Measurements from ENCODE around the gene PCSK9.
A peak's percentile ranks its signal among the peaks of the same experiment; 100 is the strongest.

The PCSK9 gene

DNA sequence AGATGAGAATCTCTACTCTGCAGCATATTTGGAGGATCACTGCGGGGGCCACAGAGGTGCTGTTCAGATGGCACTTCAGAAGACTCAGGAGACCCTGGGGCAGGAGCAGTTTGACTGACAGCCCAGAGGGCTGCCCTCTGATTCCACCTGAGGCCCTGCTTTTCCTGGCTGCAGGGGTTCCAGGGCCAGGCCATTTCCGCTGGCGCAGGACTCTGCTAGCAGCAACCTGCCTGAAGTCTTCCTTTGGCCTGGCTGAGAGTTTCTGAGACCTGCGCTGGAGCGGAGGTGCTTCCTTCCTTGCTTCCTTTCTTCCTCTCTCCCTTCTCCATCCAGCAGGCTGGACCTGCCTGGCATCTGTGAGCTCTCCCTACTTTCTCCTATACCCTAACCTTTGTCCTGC lies 11.8 kb downstream of the PCSK9 start:
- WGBS (ENCODE audit: extremely low coverage, insufficient coverage, low lambda C conversion rate), result no CpG with 5 or more reads among the region's 5 CpGs
- no peak overlapping the region for H2BK5ac ChIP-seq (ENCODE audit: low read length)
- H3K18ac ChIP-seq (ENCODE audit: low read length), result no peak overlapping the region
- no peaks in the 10 kb centered on the region for H3K4me1 ChIP-seq (ENCODE audit: control insufficient read depth, low read depth, low read length)
- H3K27ac ChIP-seq (ENCODE audit: low read depth, low read length), result no peak overlapping the region
- H4K5ac ChIP-seq (ENCODE audit: low read length), result no peak overlapping the region
- H3K79me1 ChIP-seq (ENCODE audit: low read length), result no peaks in the 10 kb centered on the region
- no peak overlapping the region for H3K4me2 ChIP-seq (ENCODE audit: low read length)
- no peak overlapping the region for H2BK15ac ChIP-seq (replicated peaks; ENCODE audit: low read depth)
- no peaks in the 10 kb centered on the region for H3K36me3 ChIP-seq (ENCODE audit: control insufficient read depth, insufficient read depth, low read length)
- no peak overlapping the region for H3K4me3 ChIP-seq (ENCODE audit: low read length)
- no peak overlapping the region for H3K4ac ChIP-seq (ENCODE audit: low read depth, low read length)
- no peak for DNase-seq
- H4K8ac ChIP-seq (ENCODE audit: low read depth, low read length), result no peak overlapping the region
- no peak overlapping the region for H3K56ac ChIP-seq (ENCODE audit: low read length)
- H3K23ac ChIP-seq (ENCODE audit: low read length), result no peak overlapping the region
- H3K27me3 ChIP-seq (ENCODE audit: insufficient read depth, low read length, poor library complexity), result no peaks in the 10 kb centered on the region
- no peak overlapping the region for H3K9ac ChIP-seq (ENCODE audit: low read length)
- no peak overlapping the region for H2BK120ac ChIP-seq (ENCODE audit: low read depth, low read length)
- no peaks in the 10 kb centered on the region for H3K79me2 ChIP-seq (ENCODE audit: control insufficient read depth, insufficient read depth, low read length)
- H2AK5ac ChIP-seq (ENCODE audit: low read length), result no peak overlapping the region

DNA sequence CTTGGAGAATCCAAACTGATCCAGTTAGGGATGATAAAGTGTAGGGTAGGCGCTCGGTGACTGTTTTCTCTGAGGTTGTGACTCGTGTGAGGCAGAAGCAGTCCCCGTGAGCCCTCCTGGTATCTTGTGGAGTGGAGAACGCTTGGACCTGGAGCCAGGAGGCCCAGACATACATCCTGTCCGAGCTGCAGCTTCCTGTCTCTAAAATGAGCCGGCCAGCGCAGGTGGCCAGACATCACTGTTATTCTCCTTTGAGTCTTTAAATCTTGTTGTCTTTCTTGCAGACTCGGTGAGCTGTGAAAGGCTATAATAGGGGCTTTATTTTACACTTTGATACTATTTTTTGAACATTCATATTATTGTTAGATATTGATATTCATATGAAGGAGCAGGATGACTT lies 12.3 kb downstream of the PCSK9 start:
- DNase-seq, result no peak
- WGBS (ENCODE audit: extremely low coverage, insufficient coverage, low lambda C conversion rate), result no CpG with 5 or more reads among the region's 9 CpGs
- Histone ChIP-seq H3K56ac (ENCODE audit: low read length) (no peak overlapping the region), H3K4me1 (ENCODE audit: control insufficient read depth, low read depth, low read length) (no peaks in the 10 kb centered on the region), H3K18ac (ENCODE audit: low read length) (no peak overlapping the region), H2AK5ac (ENCODE audit: low read length) (no peak overlapping the region), H3K36me3 (ENCODE audit: control insufficient read depth, insufficient read depth, low read length) (no peaks in the 10 kb centered on the region), H3K23ac (ENCODE audit: low read length) (no peak overlapping the region), H4K8ac (ENCODE audit: low read depth, low read length) (no peak overlapping the region), H2BK15ac (replicated peaks; ENCODE audit: low read depth) (no peak overlapping the region), H3K79me2 (ENCODE audit: control insufficient read depth, insufficient read depth, low read length) (no peaks in the 10 kb centered on the region), H3K27me3 (ENCODE audit: insufficient read depth, low read length, poor library complexity) (no peaks in the 10 kb centered on the region), H3K4me2 (ENCODE audit: low read length) (no peak overlapping the region), H2BK5ac (ENCODE audit: low read length) (no peak overlapping the region), H3K79me1 (ENCODE audit: low read length) (no peaks in the 10 kb centered on the region), H4K5ac (ENCODE audit: low read length) (no peak overlapping the region), H2BK120ac (ENCODE audit: low read depth, low read length) (no peak overlapping the region), H3K4ac (ENCODE audit: low read depth, low read length) (no peak overlapping the region), H3K9ac (ENCODE audit: low read length) (no peak overlapping the region), H3K4me3 (ENCODE audit: low read length) (no peak overlapping the region), H3K27ac (ENCODE audit: low read depth, low read length) (no peak overlapping the region)

DNA sequence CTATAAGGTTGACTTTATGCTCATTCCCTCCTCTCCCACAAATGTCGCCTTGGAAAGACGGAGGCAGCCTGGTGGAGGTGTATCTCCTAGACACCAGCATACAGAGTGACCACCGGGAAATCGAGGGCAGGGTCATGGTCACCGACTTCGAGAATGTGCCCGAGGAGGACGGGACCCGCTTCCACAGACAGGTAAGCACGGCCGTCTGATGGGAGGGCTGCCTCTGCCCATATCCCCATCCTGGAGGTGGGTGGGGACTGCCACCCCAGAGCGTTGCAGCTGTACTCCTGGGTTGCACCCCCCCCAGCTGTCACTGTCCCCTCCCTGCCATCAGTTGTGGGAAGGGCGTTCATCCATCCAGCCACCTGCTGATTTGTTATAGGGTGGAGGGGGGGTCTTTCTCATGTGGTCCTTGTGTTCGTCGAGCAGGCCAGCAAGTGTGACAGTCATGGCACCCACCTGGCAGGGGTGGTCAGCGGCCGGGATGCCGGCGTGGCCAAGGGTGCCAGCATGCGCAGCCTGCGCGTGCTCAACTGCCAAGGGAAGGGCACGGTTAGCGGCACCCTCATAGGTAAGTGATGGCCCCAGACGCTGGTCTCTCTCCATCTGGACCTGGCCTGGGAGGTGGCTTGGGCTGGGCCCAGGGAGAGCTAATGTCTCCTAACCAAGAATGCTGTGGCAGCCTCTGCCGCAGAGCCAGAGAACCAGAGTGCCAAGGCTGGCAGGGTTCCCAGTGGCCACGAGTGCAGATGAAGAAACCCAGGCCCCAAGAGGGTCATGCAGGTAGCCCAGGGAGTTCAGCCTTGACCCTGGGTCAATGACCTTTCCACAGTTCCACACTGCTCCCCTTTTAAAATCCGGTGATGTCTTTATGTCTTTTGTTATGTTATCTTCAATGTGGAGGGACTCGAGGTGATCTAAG lies 13.1 kb downstream of the PCSK9 start:
- no peak overlapping the region for H3K4ac ChIP-seq (ENCODE audit: low read depth, low read length)
- H2BK120ac ChIP-seq (ENCODE audit: low read depth, low read length), result no peak overlapping the region
- DNase-seq, result no peak
- H3K79me2 ChIP-seq (ENCODE audit: control insufficient read depth, insufficient read depth, low read length), result no peaks in the 10 kb centered on the region
- no peak overlapping the region for H2BK15ac ChIP-seq (replicated peaks; ENCODE audit: low read depth)
- no peak overlapping the region for H4K8ac ChIP-seq (ENCODE audit: low read depth, low read length)
- H3K27ac ChIP-seq (ENCODE audit: low read depth, low read length), result no peak overlapping the region
- H3K36me3 ChIP-seq (ENCODE audit: control insufficient read depth, insufficient read depth, low read length), result no peaks in the 10 kb centered on the region
- no peaks in the 10 kb centered on the region for H3K4me1 ChIP-seq (ENCODE audit: control insufficient read depth, low read depth, low read length)
- no peak overlapping the region for H3K18ac ChIP-seq (ENCODE audit: low read length)
- no peak overlapping the region for H3K23ac ChIP-seq (ENCODE audit: low read length)
- H3K27me3 ChIP-seq (ENCODE audit: insufficient read depth, low read length, poor library complexity), result no peaks in the 10 kb centered on the region
- H2BK5ac ChIP-seq (ENCODE audit: low read length), result no peak overlapping the region
- no peak overlapping the region for H3K56ac ChIP-seq (ENCODE audit: low read length)
- H3K4me3 ChIP-seq (ENCODE audit: low read length), result no peak overlapping the region
- no CpG with 5 or more reads among the region's 29 CpGs for WGBS (ENCODE audit: extremely low coverage, insufficient coverage, low lambda C conversion rate)
- no peaks in the 10 kb centered on the region for H3K79me1 ChIP-seq (ENCODE audit: low read length)
- H2AK5ac ChIP-seq (ENCODE audit: low read length), result no peak overlapping the region
- no peak overlapping the region for H3K9ac ChIP-seq (ENCODE audit: low read length)
- no peak overlapping the region for H3K4me2 ChIP-seq (ENCODE audit: low read length)
- H4K5ac ChIP-seq (ENCODE audit: low read length), result no peak overlapping the region

DNA sequence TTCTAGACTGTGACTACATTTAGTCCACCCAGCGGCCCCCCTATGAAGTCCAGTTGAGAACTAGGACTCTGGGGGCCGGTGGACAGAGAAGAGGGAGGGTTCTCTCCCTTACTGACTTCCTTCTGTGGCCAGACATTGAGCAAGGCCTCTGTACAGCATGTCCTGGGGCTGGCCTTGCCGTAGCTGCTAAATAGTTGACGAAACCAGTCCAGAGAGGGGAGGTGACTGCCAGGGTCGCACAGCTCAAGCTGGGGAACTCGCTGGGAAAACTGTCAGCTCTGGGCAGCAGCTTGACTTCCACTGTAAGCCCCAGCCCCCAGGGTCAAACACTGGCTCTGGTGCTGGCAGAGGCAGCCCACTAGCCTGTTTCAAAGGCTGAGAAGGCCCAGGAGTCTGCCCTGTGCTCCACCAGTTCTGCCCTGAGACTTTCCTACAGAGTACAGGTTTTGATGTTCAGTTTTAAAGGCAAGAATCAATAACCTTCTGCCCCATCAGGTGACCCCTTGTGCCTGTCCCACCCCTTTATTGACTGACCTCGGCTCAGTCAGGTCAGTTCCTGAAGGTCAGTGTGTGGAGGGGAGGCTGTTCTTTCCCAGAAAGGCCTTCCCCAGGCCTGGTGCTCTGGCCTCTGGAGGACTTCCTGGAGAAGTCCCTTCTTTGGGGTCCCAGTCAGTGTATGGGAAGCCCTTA lies 14.1 kb downstream of the PCSK9 start:
- H3K18ac ChIP-seq (ENCODE audit: low read length), result no peak overlapping the region
- no peak overlapping the region for H4K8ac ChIP-seq (ENCODE audit: low read depth, low read length)
- H3K23ac ChIP-seq (ENCODE audit: low read length), result no peak overlapping the region
- H3K4me1 ChIP-seq (ENCODE audit: control insufficient read depth, low read depth, low read length), result no peaks in the 10 kb centered on the region
- H3K4me2 ChIP-seq (ENCODE audit: low read length), result no peak overlapping the region
- H3K79me2 ChIP-seq (ENCODE audit: control insufficient read depth, insufficient read depth, low read length), result no peaks in the 10 kb centered on the region
- H2BK5ac ChIP-seq (ENCODE audit: low read length), result no peak overlapping the region
- no peak overlapping the region for H3K56ac ChIP-seq (ENCODE audit: low read length)
- no peak overlapping the region for H3K4ac ChIP-seq (ENCODE audit: low read depth, low read length)
- no CpG with 5 or more reads among the region's 7 CpGs for WGBS (ENCODE audit: extremely low coverage, insufficient coverage, low lambda C conversion rate)
- H2BK15ac ChIP-seq (replicated peaks; ENCODE audit: low read depth), result no peak overlapping the region
- H3K27me3 ChIP-seq (ENCODE audit: insufficient read depth, low read length, poor library complexity), result no peaks in the 10 kb centered on the region
- H3K36me3 ChIP-seq (ENCODE audit: control insufficient read depth, insufficient read depth, low read length), result no peaks in the 10 kb centered on the region
- no peaks in the 10 kb centered on the region for H3K79me1 ChIP-seq (ENCODE audit: low read length)
- H2AK5ac ChIP-seq (ENCODE audit: low read length), result no peak overlapping the region
- DNase-seq, result no peak
- H3K27ac ChIP-seq (ENCODE audit: low read depth, low read length), result no peak overlapping the region
- H2BK120ac ChIP-seq (ENCODE audit: low read depth, low read length), result no peak overlapping the region
- no peak overlapping the region for H4K5ac ChIP-seq (ENCODE audit: low read length)
- H3K9ac ChIP-seq (ENCODE audit: low read length), result no peak overlapping the region
- H3K4me3 ChIP-seq (ENCODE audit: low read length), result no peak overlapping the region

DNA sequence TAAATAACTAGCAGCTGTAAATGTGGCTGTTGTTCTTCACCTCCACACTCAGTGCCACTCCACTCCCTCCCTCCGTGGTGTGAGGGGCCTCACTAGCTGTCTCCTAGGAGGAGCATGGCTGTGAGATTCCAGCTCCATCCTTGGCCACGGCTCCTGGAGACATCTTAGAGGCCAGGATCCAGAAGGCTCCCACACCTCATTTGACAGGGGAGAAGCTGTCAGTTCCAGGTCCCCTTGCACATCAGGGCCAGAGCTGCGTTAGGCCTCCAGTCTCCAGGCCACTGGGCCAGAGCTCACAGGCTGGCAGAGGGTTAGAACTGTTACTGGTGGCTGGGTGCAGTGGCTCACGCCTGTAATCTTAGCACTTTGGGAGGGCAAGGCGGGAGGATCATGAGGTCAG lies 15.0 kb downstream of the PCSK9 start:
- Histone ChIP-seq H3K9ac (ENCODE audit: low read length) (no peak overlapping the region), H3K4me3 (ENCODE audit: low read length) (no peak overlapping the region), H2AK5ac (ENCODE audit: low read length) (no peak overlapping the region), H3K79me1 (ENCODE audit: low read length) (no peaks in the 10 kb centered on the region), H3K4me1 (ENCODE audit: control insufficient read depth, low read depth, low read length) (no peaks in the 10 kb centered on the region), H3K36me3 (ENCODE audit: control insufficient read depth, insufficient read depth, low read length) (no peaks in the 10 kb centered on the region), H2BK120ac (ENCODE audit: low read depth, low read length) (no peak overlapping the region), H3K27me3 (ENCODE audit: insufficient read depth, low read length, poor library complexity) (no peaks in the 10 kb centered on the region), H4K5ac (ENCODE audit: low read length) (no peak overlapping the region), H3K23ac (ENCODE audit: low read length) (peak overlapping the region; percentile 45), H3K4me2 (ENCODE audit: low read length) (no peak overlapping the region), H3K79me2 (ENCODE audit: control insufficient read depth, insufficient read depth, low read length) (no peaks in the 10 kb centered on the region), H3K56ac (ENCODE audit: low read length) (no peak overlapping the region), H2BK15ac (replicated peaks; ENCODE audit: low read depth) (no peak overlapping the region), H3K18ac (ENCODE audit: low read length) (no peak overlapping the region), H3K4ac (ENCODE audit: low read depth, low read length) (no peak overlapping the region), H4K8ac (ENCODE audit: low read depth, low read length) (no peak overlapping the region), H3K27ac (ENCODE audit: low read depth, low read length) (no peak overlapping the region), H2BK5ac (ENCODE audit: low read length) (no peak overlapping the region)
- no CpG with 5 or more reads among the region's 5 CpGs for WGBS (ENCODE audit: extremely low coverage, insufficient coverage, low lambda C conversion rate)
- no peak for DNase-seq

All from mesendoderm (in vitro differentiated cells).